GM10266 (cell line): ENCODE results near the gene SNX32.
"Not testable (repeated sequence)": the region's sequence is repeated elsewhere in the genome, so short reads cannot be mapped to it uniquely, and the experiment has no call there.

Experiments
- DNase-seq: peaks from one replicate; pipeline ENCODE4 v3.0.0; 2012; ENCODE audit errors: extremely low spot score
- TF ChIP-seq, protein P1 (sequence below): IDR thresholded peaks from 2 replicates; pipeline ENCODE4 v1.5.1; 2012; ENCODE audit warnings: mild to moderate bottlenecking, low read depth; ENCODE audit not compliant: control insufficient read depth, insufficient read depth; ENCODE audit errors: missing control alignments

SNX32 gene

DNA sequence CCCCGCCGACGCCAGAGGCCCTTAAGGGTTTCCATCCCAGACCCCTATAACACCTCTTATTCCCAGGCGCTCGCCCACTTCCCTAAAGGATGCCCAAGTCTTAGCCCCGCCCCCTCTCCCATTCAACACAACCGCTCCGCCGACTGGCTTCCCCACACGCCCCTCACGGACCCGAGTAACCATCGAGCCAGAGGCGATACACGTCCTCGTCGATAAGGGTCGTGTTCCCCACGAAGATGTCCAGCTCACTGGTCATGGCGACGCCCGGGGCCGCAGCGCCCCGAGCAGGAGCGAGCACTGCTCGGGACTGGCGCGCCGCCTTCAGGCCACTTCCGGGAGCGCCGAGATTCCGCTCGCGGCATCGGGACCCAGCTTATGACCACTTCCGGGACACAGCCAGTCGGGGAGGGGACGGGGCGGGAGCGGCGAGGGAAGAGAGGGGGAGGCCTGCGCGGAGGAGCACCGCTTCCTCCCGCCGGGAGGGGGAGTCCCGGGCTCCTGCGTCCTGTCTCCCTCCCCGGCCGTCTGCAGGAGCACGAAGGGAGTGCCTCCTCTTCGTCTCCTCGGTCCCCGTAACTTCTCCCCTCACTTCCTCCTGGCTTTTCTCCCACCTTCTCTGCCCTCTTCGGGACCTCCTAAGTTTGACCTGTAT lies 54.5 kb downstream of the SNX32 start, which contains the start of gene FIBP:
Gene FIBP (minus strand): TSS at position 309 of the 652 bp plus-strand sequence. CDS start 53 bp downstream, at position 256.
- peak; percentile 97 for DNase-seq

DNA sequence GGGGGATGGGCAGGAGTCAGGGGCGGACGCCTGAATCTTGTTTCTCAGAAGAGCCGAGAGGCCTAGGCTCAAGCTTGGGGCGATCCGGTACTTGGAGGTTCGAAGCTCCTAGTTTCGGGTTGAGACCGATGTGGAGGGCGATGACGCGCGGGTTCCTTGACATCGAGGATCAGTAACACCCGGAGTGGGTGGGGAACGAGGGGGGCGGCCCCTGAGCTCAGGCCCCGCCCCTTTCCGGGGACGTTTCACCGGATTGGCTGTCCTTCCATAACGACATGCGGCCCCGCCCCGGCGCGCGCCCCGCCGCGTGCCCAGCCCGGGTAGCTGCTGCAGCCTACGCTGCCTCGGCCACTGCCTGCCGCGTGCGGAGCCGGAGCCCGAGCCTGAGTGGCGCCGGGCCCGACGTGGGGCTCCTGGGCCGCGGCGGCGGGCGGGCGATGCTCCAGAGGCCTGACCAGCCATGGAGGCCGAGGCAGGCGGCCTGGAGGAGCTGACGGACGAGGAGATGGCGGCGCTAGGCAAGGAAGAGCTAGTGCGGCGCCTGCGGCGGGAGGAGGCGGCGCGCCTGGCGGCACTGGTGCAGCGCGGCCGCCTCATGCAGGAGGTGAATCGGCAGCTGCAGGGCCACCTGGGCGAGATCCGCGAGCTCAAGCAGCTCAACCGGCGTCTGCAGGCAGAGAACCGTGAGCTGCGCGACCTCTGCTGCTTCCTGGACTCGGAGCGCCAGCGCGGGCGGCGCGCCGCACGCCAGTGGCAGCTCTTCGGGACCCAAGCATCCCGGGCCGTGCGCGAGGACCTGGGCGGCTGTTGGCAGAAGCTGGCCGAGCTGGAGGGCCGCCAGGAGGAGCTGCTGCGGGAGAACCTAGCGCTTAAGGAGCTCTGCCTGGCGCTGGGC lies 56.8 kb downstream of the SNX32 start, which contains the start of gene CCDC85B:
Gene CCDC85B (plus strand): TSS at position 350 of the 895 bp plus-strand sequence. CDS start 111 bp downstream, at position 461.
- TF ChIP-seq, protein P1, sequence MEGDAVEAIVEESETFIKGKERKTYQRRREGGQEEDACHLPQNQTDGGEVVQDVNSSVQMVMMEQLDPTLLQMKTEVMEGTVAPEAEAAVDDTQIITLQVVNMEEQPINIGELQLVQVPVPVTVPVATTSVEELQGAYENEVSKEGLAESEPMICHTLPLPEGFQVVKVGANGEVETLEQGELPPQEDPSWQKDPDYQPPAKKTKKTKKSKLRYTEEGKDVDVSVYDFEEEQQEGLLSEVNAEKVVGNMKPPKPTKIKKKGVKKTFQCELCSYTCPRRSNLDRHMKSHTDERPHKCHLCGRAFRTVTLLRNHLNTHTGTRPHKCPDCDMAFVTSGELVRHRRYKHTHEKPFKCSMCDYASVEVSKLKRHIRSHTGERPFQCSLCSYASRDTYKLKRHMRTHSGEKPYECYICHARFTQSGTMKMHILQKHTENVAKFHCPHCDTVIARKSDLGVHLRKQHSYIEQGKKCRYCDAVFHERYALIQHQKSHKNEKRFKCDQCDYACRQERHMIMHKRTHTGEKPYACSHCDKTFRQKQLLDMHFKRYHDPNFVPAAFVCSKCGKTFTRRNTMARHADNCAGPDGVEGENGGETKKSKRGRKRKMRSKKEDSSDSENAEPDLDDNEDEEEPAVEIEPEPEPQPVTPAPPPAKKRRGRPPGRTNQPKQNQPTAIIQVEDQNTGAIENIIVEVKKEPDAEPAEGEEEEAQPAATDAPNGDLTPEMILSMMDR = peak; percentile 23
- peak; percentile 98 for DNase-seq

More for the DNA sequence above, 54.5 kb downstream of the SNX32 start, which contains the start of gene FIBP:
- TF ChIP-seq, protein P1 = peak; percentile 79

DNA sequence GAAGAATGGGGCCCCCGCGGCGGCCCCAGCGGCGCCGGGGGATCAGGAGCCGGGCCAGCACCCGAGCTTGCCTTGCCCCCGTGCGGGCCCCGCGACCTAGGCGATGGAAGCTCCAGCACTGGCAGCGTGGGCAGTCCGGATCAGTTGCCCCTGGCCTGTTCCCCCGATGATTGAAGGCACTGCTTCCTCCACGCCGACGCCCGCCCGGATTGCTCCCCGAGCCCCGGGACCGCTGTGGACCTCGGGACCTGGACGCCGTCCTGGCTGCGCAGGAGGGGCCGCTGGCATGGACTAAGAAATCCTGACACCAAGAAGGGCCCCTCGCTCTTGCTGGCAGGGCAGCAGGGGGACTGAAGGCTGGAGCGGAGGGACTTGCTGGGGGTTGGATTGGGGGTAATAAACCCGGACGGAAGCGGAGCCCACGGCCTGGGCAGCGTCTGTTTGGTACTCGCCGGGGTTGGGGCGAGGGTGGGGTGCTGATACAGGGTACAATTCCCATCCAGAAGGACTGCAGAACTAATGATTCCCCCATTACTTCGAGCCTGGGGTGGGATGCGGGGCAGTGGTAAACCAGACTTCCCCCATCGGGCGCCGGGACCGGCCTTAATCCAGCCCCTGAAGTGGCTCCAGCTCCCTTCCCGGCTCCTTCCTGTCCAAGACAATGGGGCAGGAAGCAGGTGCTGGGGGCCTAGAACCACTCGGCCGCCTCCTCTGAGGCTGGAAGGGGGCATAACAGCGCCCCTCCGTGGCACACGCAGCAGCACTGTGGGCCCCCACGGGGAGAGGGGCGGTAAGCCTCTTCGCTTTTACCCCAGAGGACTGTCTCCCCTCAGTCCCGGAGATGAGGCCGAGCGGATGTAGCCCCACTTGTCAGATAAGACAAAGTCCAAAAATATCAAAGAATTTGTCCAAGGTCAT lies 57.7 kb downstream of the SNX32 start:
- no peak for DNase-seq
- TF ChIP-seq, protein P1 = peak; percentile 74

DNA sequence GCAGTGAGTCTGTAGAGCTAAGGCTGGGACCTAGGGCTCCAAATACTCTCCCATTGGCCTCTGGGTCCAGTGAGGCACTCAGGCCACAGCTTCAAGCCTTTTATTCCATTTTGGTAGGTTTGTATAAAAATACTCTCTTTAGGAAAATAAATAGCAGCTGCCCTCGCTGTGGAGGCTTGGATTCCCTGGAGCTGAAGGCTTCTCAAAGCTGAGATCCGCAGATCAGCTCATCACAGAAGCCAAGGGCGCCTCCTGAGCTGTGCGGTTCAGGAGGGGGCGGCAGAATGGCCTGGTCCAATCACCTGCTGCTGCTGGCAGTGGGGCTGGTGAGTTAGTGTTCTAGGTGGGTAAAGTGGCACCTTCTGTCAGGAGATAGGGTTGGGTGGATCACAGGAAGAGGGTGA lies 58.4 kb downstream of the SNX32 start:
- DNase-seq = not testable (repeated sequence)

DNA sequence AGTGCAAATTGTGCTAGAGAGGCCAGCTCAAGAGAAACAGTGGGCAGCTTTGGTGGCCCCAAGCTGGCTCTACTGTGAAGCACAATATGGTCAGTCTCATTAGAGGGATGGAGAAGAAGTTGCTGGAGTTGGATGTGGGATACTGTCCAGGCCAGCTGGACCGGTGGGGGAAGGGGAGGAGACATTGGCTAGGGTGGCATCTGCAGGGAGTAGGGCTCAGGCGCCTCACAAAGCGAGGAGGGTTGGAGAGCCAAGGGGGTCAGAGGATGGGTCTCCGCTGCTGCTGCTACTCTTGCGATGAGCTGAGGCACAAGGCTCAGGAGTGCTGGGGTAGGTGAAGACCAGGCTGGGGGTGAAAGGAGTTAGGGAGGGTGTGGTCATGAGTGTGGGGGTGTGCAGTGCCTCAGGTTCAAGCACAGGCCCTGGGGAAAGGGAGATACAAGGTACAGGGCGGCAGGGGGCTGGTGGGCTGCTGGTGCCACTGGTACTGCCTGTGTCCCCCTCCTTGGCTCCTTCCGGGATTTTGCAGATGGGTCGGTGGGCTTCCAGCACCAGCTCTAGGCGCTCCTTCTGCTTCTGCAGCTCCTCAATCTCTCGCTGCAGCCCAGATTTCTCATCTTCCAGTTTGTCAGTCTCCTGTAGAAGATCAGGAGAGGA lies 59.0 kb downstream of the SNX32 start:
- no peak for DNase-seq
- TF ChIP-seq, protein P1 = no peak

DNA sequence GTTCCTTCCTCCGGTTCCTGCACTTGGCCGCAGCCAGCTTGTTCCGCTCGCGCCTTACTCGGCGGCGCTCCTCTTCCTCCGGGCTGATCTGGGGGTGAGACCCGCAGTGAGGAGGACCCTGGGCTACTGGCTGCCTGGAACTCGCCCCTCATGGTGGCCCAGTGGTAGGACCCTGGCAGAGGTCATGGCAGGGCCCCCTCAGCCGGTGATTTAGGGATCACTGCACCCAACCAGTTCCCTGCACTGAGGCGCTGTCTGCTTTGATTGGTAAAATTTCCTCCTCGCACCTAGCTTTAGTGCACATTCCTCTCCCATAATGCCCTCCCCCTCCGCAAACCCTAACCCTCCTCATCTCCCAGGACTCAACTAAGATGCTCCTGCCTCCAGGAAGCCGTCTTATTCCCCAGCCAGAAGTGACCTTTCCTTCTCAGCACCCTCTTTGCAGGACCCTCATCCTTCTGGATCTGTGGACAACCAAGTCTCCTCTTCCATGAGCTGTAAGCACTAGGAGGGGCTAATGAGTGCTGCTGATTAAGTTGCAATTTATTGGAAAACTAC lies 60.4 kb downstream of the SNX32 start:
- DNase-seq = no peak

More for the DNA sequence above, 60.4 kb downstream of the SNX32 start:
- TF ChIP-seq, protein P1 = peak; percentile 12
